ENCODE results near the gene ACRBP.

The ACRBP gene

DNA sequence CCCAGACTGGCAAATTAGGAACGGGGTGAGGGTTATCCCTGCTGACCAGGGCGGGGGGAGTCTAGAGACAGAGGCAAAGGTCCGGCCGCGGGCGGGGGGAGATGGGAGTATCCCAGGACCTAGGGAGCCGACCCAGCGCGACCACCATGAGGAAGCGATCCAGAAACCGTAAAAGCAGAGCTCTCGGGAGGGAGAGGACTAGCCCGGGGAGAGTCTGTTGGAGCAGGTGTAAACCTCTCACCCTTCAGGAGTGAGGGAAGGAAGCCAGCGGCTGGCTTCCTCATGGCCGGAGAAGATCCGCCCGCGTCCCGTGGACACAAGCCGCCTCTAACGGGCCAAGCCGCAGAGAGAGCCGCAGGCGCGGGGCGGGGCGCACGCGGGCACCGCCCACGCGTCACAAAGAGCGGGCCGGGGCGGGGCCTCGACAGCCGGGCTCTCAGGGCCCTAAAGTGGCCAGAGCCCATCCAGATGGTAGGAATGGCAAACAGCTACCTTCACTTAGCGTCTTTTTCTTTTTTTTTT, at the start of gene ACRBP:
Gene ACRBP, minus strand, starts transcription at position 350 of the 522 bp plus-strand sequence. Its CDS starts 66 bp downstream, at position 284.
- DNase-seq (ENCODE audit: low spot score), result peak; percentile 45

DNA sequence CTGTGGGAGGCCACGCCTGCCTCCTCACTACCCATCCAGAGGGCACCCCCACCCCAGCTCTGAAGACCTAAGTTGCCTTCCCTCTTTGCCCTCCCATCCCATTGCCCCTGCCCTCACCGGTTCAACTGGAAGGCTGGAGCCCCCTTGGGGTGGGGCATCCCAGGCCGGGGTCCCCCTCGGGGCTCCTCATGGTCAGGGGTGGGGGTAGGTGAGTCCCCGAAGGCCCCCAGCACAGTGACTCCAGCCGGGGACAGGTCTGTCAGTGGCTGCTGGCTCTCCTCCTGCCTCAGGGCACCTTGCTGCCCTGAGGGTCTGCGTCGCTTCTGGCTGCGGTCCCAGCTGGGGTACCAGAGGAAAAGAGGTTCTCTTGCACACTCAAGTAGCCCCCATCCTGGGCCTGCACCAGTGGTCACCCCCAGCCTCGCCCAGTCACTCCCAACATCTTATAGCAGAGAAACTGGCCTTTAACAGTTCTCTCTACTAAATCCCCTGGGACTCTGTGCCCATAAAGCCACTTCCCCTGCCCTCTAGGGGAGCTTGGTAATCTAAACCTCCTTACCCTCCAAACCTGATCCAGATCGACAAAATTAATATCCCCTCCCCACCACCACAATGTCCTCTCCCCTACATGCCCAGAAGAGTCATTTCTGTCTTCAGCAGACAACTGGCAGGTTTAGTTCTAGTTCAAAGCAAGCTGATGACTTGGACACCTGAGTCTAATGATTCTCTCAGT, 48.2 kb upstream of the ACRBP start:
- DNase-seq (ENCODE audit: low spot score), result no peak

DNA sequence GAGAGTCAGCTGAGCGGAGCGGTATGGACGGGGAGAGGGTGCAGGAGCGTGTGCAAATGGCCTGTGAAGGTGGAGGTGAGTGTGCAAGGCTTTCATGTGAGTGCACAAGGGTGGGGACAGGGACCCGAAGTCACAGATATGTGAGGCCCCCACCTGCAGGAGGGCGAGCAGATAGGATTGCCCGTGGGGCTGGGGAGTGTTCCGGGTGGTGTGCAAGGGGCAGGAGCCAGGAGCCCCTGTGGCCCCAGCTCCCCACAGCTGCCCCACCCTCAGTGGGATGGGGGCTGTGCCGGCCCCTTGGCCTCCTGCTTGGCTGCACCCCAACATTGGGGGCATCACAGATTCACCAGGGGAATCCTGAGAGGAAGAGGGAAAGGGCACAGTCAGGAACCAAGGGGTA, 47.5 kb upstream of the ACRBP start:
- DNase-seq (ENCODE audit: low spot score), result no peak

DNA sequence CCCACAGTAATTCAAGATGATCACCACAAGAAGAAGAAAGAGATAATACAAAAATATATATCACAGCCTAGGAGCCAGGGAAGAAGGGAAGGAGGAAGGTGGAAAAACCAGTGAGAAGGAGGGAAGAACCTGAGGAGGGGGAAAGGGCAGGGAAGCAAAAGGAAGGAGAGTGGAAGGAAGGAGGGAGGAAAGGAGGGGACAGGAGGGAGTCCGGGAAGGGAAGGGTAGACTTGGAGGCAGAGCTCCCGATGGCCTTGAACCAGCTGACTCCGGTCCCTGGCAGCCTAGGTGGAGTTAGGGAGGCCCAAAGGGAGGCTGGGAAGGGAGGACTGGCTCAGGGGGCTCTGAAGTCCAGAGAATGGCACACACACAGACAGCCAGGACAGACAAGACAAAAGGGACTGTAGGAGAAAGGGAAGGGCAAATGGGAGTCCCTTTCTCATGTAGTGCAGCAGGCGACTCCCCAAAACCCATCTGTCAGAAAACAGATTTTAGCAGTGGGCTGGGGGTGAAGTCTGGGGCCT, 46.7 kb upstream of the ACRBP start:
- no peak for DNase-seq (ENCODE audit: low spot score)

DNA sequence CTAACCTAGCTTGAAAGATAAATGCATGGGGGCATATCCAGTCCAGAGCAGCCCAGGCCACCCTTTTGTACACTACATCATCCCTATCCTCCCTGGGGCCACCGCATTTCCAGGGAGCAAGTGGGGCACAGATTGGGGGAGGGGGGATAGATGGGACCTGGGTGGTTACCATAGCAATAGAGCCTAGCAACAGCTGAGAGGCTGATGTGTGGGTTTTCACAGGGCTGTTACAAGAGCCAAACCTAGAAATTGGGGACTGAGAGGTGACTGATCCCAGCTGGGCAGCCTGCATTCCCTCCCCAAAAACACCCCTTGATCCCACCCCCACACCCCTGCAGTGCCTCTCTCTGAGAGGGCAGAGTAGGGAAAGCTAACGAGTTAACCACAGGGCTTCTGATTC, 45.7 kb upstream of the ACRBP start:
- DNase-seq (ENCODE audit: low spot score), result no peak

DNA sequence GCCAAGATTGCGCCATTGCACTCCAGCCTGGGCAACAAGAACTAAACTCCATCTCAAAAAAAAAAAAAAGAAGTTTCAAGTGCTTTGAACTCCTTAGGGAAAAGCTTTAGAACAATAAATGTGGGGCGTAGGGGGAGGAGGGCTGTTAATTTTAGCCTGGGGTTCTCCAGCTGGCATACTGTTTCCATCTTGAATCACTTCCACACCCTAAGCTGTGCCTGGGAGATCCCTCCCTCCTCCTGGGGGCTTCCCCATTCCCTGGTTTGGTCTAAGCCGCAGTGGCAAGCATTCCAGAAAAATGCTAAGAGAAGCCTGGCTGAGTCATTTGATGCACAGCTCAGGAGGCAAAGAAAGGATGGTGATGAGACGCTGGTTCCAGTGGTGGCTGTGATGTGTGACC, 44.2 kb upstream of the ACRBP start:
- peak; percentile 36 for DNase-seq (ENCODE audit: low spot score)

DNA sequence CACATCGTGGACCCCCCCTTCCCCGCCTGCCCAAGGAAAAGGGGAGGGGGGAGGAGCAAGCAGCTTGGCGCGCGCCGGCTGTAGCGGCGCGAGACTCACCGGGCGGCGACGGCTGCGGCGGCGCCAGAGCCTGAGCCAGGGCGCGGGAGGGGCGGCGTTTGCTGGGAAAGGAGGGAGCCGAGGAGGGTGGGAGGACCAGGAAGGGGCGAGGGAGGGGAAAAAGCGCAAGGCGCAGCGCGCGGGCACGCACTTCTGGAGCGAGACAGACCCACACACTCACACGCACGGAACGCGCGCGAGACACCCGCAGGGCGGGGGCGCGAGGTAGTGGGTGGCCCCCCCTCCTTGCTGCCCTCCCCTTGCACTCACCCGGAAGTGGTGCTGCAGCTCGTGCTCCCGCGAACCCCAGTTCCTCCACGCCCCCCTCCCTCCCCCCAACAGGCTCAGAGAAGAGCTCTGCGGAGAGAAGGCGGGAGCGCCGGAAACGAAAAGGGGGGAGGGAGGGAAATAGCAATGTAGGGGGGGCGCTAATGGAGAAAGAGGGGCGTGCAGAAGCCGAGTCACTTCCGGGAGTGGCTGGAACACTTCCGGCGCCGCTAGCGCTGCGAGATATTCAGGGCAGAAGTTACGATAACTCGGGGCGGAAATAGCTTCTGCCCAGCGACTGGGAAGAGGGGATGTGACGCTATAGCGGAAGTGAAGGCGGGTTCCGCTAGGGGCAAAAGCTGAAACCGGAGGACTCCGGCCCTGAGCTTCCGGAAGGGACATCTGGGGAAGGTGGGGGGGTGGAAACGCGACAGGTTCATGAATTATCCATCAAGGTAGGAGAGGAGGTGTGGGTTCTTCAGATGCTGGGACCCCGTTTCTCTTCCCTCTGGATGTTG, 42.0 kb upstream of the ACRBP start, which contains the start of gene ZNF384:
Gene ZNF384, minus strand, starts transcription at position 377 of the 884 bp plus-strand sequence. CDS start 9,855 bp downstream, outside the sequence.
- peak; percentile 100 for DNase-seq (ENCODE audit: low spot score)

DNA sequence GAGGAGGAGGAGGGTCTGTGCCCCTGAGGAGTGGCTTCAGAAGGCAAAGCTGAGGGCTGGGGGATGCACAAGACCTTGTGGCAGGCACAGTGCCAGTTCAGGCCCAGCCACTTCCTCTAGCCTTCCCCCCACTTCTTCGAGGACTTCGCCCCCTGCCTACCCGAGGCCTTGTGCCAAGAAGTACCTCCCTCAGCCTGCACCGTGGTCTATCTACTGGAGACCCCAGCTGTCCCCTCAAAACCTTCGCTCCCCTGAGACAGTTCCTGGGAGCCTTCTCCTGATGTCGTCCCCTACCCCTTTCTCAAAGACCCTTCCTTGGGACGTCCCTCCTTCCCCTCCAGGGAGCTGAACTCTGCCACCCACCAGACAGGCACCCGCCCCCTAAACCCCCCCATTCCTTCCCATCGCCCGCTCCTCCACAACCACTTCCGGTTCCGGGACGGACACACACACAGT, 41.3 kb upstream of the ACRBP start:
- peak; percentile 32 for DNase-seq (ENCODE audit: low spot score)

DNA sequence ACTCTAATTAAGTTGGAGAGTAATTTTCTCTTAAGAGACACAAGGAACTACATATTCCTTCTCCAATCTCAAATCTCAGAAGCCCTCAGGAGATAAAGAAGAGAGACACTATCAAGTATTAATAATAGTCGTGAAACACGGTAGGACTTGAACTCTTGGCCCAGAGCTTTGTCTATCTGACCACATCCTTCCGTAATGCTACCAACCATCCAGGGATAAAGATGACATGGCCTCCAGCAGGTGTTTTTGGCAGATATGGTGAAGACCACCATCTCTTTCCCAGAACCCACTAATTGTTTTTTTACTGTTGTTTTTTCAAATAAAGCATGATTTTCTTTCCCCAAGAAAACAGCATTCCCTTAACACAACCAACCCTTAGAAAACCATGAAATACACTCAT, 38.6 kb upstream of the ACRBP start:
- no peak for DNase-seq (ENCODE audit: low spot score)

DNA sequence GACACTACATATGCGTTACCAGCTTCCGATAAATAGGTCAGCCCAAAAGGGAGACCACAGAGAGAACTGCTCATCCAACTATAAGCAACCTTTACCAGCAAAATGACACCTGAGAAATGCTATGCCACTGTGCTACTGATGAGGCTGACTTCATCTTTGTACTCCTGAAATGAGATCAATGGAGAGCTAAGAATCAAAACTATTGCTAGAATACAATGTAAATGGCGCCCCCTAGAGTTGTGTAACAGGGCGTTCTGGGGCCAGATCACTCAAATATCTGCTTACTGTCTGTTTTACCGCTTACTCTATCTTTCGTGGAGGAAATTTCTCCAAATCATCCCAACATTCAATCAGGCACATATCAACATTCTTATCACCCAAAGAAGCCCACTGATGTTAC, 37.4 kb upstream of the ACRBP start:
- DNase-seq (ENCODE audit: low spot score), result peak; percentile 36

DNA sequence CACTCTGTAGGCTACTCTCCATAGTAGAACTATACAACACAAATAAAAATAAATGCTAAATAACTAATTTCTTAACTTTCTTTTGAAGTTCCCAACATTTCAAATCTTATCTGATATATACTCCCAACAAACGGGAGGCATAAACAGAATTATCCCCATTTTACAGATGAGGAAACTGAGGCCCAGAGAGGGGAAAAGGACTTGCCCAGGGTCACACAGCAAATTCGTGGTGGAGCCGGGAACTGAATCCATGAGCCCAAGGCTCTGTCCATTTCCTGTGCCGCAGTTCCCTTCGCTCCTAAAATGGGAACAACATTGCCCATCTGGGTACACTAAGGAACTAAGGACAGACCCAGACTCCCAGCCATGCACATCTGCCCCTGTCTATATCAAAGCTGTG, 29.7 kb upstream of the ACRBP start:
- DNase-seq (ENCODE audit: low spot score), result no peak

DNA sequence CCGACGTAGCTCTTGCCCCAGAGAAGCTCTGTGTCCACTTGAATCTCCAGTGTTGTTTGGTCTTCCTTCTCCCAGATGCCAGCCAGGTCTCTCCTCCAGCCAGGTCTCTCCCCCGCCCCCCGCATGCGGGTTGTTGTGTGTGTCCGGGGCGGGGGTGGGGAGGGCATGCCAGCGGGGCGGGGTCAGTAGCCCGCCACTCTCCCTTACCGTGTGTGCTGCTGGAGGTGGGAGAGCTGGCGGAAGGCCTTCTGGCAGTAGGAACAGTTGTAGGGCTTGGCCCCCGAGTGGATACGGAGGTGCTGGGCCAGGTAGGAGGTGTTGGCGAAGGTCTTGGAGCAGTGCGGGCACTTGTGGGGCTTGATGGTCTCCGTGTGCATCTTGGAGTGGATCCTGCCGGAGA, 24.9 kb upstream of the ACRBP start:
- DNase-seq (ENCODE audit: low spot score), result no peak

DNA sequence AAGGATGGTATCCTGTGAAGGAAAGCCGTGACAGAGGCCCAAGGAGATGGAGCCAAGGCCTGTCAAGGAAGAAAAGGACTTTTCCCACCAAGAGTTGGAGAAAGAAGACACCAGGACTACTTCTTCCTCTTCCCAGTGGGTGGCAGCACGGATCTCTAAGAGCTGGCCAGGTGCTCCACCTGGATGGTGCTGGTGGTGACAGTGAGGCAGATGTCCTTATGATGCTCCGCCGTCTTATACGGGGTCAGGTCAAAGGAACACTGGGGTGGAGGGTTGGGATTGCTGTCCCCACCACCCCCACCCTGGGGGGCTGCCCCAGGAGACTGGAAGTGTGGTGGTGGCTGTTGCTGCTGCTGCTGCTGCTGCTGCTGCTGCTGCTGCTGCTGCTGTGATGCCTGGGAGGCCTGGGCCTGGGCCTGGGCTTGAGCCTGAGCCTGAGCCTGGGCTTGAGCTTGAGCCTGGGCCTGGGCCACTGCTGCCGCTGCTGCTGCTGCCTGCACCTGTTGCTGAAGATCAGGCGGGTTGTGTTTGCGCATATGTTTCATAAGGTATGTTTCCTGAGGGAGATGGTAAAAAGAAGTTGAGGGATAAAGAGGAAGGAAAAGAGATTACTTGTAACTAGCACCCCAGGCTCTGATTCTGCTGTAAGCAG, 20.5 kb upstream of the ACRBP start:
- peak; percentile 18 for DNase-seq (ENCODE audit: low spot score)

DNA sequence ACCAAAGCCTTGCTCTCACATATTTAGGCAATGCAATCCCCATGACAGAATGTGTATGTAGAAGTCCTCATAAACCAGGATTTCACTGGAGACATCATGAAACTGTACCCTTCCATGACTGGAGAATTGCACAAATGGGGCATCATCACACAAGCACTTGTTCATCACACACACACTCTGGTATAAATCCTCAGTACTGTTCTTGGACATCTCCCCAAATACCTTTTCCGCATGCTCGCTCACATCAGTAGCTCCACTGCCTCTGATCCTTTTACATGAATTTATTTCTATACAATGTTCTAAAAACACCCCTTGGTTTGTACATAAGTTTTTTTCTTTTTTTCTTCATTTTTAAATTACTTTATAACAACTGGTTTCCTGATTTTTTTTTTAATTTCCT, 19.0 kb upstream of the ACRBP start:
- DNase-seq (ENCODE audit: low spot score), result no peak

DNA sequence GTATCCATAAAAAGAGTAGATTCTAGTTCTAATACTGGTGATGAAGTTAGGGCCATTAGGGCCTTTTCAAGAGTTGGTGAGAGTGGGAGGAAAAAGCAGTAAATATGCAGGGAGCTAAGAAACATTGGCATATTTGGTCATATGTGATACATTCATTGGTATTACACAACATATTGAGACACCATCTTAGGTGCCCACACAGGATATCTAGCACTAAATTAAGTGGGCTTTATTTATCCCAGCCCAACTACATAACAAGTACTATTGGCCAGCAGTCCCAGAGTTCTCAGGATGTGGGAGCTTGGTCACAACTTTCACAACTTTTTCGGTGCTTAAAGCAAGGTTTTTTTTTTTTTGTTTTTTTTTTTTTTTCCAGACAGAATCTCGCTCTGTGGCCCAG, 17.7 kb upstream of the ACRBP start:
- DNase-seq (ENCODE audit: low spot score), result no peak

DNA sequence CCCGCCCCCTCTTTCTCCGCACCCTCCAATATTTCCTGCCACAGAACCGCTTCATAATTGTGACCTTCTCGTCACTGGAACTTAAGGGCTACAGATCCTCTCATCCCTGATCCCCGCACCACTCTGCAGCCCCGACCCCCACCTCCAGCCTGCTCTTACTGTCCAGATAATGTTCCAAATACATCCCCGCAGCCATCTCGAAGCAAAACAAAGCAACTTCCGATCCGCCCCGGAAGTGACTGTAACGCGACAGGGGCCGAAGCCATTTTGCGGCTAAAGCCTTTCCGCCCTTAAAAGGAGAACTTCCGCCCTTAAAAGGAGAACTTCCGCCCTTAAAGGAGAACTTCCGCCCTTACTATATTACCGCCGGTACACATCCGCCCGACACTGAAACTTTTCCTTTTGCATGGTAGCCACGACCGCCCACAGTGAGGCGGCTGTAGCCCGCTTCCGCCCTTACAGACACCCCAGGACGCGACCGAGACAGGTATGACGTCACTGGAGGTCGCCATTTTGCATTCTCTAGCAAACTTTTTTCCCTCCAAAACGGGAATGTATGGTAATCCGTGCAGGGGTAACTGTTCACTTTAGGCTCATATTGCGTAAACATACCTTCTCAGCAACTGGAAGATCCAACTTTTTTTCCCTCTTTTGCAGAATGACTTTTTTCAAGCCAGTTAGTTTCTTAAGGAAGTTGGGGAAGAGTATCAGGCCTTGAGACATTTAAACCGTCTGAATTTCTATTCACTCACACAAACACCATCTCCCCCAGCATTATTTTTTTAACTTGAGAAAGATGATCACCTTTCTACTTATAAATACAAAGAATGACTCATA, 15.9 kb upstream of the ACRBP start, which contains the start of gene ING4:
Gene ING4, minus strand, starts transcription at position 214 of the 837 bp plus-strand sequence. Its CDS starts 18 bp downstream, at position 196.
- DNase-seq (ENCODE audit: low spot score), result peak; percentile 100

DNA sequence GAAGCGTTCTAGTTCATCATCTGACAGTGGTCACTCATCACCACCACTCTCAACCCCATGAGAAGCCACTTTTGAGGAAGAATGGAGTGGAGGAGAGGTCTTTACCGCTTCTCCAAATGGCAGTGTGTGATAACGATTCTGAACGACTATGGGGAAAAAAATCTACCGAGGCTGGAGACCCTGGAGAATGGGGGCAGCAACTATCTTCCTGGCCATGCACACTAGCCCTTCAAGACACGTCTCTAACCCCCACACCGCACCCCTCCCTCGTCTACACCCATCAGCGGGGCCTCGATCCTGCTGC, 15.3 kb upstream of the ACRBP start:
- DNase-seq (ENCODE audit: low spot score), result no peak

DNA sequence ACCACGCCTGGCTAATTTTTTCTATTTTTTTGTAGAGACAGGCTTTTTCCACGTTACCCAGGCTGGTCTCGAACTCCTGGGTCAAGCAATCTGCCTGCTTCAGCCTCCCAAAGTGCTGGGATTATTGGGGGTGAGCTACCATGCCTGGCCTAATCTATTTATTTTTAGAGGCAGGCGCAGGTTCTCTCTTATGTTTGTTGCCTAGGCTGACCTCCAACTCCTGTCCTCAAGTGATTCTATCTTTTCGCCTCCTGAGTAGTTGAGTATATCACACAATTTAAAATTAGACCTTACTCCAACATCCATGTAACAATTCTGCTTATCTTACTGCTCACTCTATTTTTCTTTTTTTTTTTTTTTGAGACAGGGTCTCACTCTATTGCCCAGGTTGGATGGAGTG, 6.8 kb upstream of the ACRBP start:
- no peak for DNase-seq (ENCODE audit: low spot score)

DNA sequence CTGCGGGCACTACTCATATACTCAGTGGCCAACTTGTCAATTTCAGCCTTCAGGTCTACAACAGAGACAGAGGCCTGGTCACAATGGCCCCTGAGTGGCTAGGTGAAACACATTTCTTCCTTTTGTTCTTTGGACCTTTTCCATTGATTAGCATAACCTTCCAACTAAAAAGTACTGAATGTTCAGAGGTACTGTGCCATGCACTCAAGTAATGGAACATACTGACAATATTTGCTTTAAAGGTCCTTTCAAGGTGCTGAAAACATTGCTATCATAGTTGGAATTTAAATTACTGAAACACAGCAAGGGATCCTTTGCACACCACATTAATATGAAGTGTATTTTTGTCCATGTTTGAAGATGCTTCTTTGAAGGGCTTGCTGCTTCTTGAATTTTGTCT, 6.1 kb upstream of the ACRBP start:
- DNase-seq (ENCODE audit: low spot score), result no peak

DNA sequence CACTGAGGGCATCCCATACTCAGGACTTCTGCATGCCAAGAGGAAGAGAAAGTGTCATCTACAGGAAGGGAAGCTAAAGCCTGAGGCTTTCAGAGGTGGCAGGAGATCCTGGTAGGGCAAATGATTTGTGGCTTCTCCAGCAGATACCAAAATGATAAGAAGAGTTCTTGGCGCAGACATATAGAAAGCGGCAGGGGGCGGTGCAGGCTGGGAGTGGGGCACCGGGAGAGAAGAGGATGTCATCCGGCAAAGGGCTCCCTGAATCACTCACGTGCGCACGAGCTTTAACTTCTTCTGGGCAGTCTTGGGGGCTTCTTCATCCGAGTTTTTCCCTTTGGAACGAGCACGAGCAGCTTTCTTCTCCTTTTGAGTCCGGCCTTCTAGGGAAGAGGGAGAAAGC, 5.2 kb upstream of the ACRBP start:
- DNase-seq (ENCODE audit: low spot score), result no peak

DNA sequence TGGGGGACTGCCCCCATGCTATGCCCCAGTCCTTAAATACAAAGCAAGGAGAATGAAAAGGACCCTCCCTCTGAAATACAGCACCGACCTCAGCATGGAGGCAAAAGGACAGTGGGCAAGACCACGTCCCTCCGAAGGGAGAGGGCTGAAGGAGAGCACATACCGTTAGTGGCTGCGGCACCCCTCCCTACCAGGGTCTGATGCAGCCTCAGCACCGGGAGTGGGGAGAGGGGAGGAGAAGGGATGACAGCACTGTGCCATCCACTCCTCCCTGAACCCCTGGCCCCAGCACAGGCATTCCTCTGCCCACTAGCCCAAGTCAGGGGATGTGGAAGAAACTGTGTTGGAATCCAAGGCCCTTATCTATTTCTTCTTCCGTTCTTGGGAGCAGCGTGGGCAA, 3.6 kb upstream of the ACRBP start:
- DNase-seq (ENCODE audit: low spot score), result no peak

Measured in kidney tubule cell (primary cell).